Measurements from ENCODE around the gene CEACAM19. TPM values are rescaled to one million over a fixed set of nuclear protein-coding genes. Genes with fewer than 3 reads are reported as not detected.

CEACAM19 gene
- total and polyA plus RNA-seq, 8 donors: 2.4 to 27.7 (median 5.3) TPM

DNA sequence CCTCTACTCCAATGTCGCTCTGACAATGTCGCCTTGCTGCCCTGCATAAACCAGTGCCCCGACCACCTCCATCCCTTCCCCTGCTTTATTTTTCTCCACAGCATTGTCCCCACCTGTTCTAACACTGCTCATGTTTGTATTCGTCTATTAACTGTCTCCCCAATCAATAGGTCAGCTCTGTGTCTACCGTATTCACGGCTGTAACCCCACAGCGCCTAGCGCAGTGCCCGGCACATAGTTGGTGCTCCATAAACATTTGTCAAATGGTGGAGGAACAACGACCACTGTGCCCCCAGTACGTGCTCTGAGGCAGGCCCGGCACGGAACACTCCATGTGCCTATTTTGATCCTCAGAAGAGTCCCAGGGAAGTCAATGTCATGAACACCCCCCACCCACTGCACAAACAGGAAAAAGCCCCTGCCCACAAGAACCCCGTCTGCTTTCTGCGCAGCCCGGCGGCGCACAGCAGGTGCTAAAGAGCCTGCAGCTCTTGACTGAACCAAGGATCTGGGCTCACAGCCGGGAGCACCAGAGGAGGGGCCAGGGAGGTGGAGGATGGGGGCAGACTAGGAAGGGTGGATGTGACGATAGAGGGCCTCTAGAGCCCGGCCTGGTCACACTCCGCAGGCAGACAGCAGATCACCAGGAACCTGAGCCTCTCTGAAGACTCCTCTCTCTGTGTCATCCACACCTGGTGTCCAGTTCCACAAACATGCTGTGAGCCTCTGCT is 25.8 kb downstream of the CEACAM19 start:
- Histone ChIP-seq H3K27me3 (no peaks in the 10 kb centered on the region), H3K4me1 (peaks cover 29 to 32% (median 29%) of the 10 kb centered on the region in 3 donors), H3K9me3 (no peaks in the 10 kb centered on the region), H3K36me3 (no peaks in the 10 kb centered on the region), H3K27ac (peak overlapping the region in 3 of 4 donors; percentile 42 to 51 (median 46)), H3K4me3 (no peak overlapping the region)
- ATAC-seq (peak; percentile 33 to 55 (median 46)), FAIRE-seq (no peak), DNase-seq (peak in 5 of 6 donors; percentile 53 to 82 (median 78))
- 35 to 36% methylated on average over 22 of the region's 22 CpGs for WGBS, 2 donors
- intact Hi-C loops (cut with DNase I): no loop called here
- TF ChIP-seq, protein P1, sequence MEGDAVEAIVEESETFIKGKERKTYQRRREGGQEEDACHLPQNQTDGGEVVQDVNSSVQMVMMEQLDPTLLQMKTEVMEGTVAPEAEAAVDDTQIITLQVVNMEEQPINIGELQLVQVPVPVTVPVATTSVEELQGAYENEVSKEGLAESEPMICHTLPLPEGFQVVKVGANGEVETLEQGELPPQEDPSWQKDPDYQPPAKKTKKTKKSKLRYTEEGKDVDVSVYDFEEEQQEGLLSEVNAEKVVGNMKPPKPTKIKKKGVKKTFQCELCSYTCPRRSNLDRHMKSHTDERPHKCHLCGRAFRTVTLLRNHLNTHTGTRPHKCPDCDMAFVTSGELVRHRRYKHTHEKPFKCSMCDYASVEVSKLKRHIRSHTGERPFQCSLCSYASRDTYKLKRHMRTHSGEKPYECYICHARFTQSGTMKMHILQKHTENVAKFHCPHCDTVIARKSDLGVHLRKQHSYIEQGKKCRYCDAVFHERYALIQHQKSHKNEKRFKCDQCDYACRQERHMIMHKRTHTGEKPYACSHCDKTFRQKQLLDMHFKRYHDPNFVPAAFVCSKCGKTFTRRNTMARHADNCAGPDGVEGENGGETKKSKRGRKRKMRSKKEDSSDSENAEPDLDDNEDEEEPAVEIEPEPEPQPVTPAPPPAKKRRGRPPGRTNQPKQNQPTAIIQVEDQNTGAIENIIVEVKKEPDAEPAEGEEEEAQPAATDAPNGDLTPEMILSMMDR (IDR thresholded peaks at IDR 0.05): no peak

GRCh38 chr19:44697670-44698034 is 26.4 kb downstream of the CEACAM19 start:
- WGBS, 2 donors: 54 to 58% methylated on average over 4 of the region's 4 CpGs
- intact Hi-C loops (cut with DNase I): no loop called here
- no peak for ATAC-seq

GRCh38 chr19:44698492-44699201 is 27.4 kb downstream of the CEACAM19 start, which contains the start of gene CEACAM16:
Gene CEACAM16 (plus strand): TSS chr19:44699151. CDS start chr19:44701457, 2,306 bp downstream.
- no peaks in the 10 kb centered on the region for H3K9me3 ChIP-seq
- peak within 1 kb of the TSS in 1 of 4 donors; percentile 46 for H3K27ac ChIP-seq
- no peaks in the 10 kb centered on the region for H3K27me3 ChIP-seq
- no peak within 1 kb of the TSS for H3K4me3 ChIP-seq
- no peaks in the 10 kb centered on the region for H3K36me3 ChIP-seq
- DNase-seq: peak in 2 of 6 donors; percentile 59 to 63
- TF ChIP-seq, protein P1 (IDR thresholded peaks at IDR 0.05): no peak
- intact Hi-C loops (cut with DNase I): no loop called here
- no peak for ATAC-seq
- peaks cover 19 to 23% (median 21%) of the 10 kb centered on the region in 3 donors for H3K4me1 ChIP-seq
- WGBS, 2 donors: 71 to 72% methylated on average over 13 of the region's 13 CpGs
- no peak for FAIRE-seq

More at GRCh38 chr19:44697670-44698034, 26.4 kb downstream of the CEACAM19 start:
- TF ChIP-seq, protein P1 (IDR thresholded peaks at IDR 0.05): no peak
- Histone ChIP-seq H3K27me3 (no peaks in the 10 kb centered on the region), H3K36me3 (no peaks in the 10 kb centered on the region), H3K27ac (peak overlapping the region in 3 of 4 donors; percentile 42 to 51 (median 46)), H3K9me3 (no peaks in the 10 kb centered on the region), H3K4me1 (peaks cover 26 to 28% (median 26%) of the 10 kb centered on the region in 3 donors), H3K4me3 (no peak overlapping the region)
- FAIRE-seq (no peak), DNase-seq (no peak)

GRCh38 chr19:44700547-44700946 is 29.3 kb downstream of the CEACAM19 start:
- Histone ChIP-seq H3K27ac (no peak overlapping the region), H3K4me3 (no peak overlapping the region), H3K4me1 (peaks cover 6 to 15% (median 7%) of the 10 kb centered on the region in 3 donors), H3K36me3 (no peaks in the 10 kb centered on the region), H3K27me3 (no peaks in the 10 kb centered on the region), H3K9me3 (no peaks in the 10 kb centered on the region)
- TF ChIP-seq, protein P1 (IDR thresholded peaks at IDR 0.05): no peak
- no peak for ATAC-seq
- DNase-seq: no peak
- 91 to 93% methylated on average over 5 of the region's 5 CpGs for WGBS, 2 donors
- no peak for FAIRE-seq
- intact Hi-C loops (cut with DNase I): no loop called here
